ENCODE results near the gene LUC7L3. TPM values are rescaled to one million over a fixed set of nuclear protein-coding genes. Genes with fewer than 3 reads are reported as not detected.

LUC7L3 gene
- total RNA-seq, 3 donors from 2014 or later = 91.0 to 122 (median 114) TPM

- intact Hi-C loops (cut with DNase I, micrococcal nuclease) = no loop called here
- ATAC-seq = no peak
- TF ChIP-seq CTCF (IDR thresholded peaks at IDR 0.05) = no peak
- H3K36me3 ChIP-seq (ENCODE audit: low read depth) = no peaks in the 10 kb centered on the region
- no peaks in the 10 kb centered on the region for H3K9me3 ChIP-seq
- no peak for DNase-seq
- peaks cover 77% of the 10 kb centered on the region for H3K4me1 ChIP-seq (ENCODE audit: low read depth)
- no peak overlapping the region for H3K4me3 ChIP-seq
These were observed 9.7 kb downstream of the LUC7L3 start for GRCh38 chr17:50728881-50729765.

- intact Hi-C loops (cut with DNase I, micrococcal nuclease) = no loop called here
- no peaks in the 10 kb centered on the region for H3K36me3 ChIP-seq (ENCODE audit: low read depth)
- DNase-seq = no peak
- no peak for TF ChIP-seq CTCF (IDR thresholded peaks at IDR 0.05)
- peak; percentile 57 for ATAC-seq
- H3K4me1 ChIP-seq (ENCODE audit: low read depth) = peaks cover 68% of the 10 kb centered on the region
- no peak overlapping the region for H3K4me3 ChIP-seq
- no peaks in the 10 kb centered on the region for H3K9me3 ChIP-seq
These were observed 12.4 kb downstream of the LUC7L3 start for GRCh38 chr17:50731575-50732460.

GRCh38 chr17:50735287-50735686 is 15.9 kb downstream of the LUC7L3 start:
- no peak for TF ChIP-seq CTCF (IDR thresholded peaks at IDR 0.05)
- H3K4me1 ChIP-seq (ENCODE audit: low read depth) = peaks cover 37% of the 10 kb centered on the region

GRCh38 chr17:50737118-50737698 is 17.8 kb downstream of the LUC7L3 start:
- no peaks in the 10 kb centered on the region for H3K9me3 ChIP-seq
- H3K4me1 ChIP-seq (ENCODE audit: low read depth) = peaks cover 22% of the 10 kb centered on the region
- no peak overlapping the region for H3K4me3 ChIP-seq
- intact Hi-C loops (cut with DNase I, micrococcal nuclease) = no loop called here
- no peak for TF ChIP-seq CTCF (IDR thresholded peaks at IDR 0.05)
- DNase-seq (no peak), ATAC-seq (no peak)
- H3K36me3 ChIP-seq (ENCODE audit: low read depth) = peaks cover 14% of the 10 kb centered on the region

More at GRCh38 chr17:50735287-50735686, 15.9 kb downstream of the LUC7L3 start:
- Histone ChIP-seq H3K36me3 (ENCODE audit: low read depth) (peaks cover 4% of the 10 kb centered on the region), H3K4me3 (no peak overlapping the region), H3K9me3 (no peaks in the 10 kb centered on the region)
- intact Hi-C loops (cut with DNase I, micrococcal nuclease) = no loop called here
- DNase-seq = no peak
- ATAC-seq = no peak

- H3K4me1 ChIP-seq (ENCODE audit: low read depth) = peaks cover 14% of the 10 kb centered on the region
- no peaks in the 10 kb centered on the region for H3K9me3 ChIP-seq
- no peak for TF ChIP-seq CTCF (IDR thresholded peaks at IDR 0.05)
- no peak overlapping the region for H3K4me3 ChIP-seq
- intact Hi-C loops (cut with DNase I, micrococcal nuclease) = no loop called here
- ATAC-seq = no peak
- peaks cover 17% of the 10 kb centered on the region for H3K36me3 ChIP-seq (ENCODE audit: low read depth)
- no peak for DNase-seq
These were observed 19.7 kb downstream of the LUC7L3 start for GRCh38 chr17:50739098-50739497.
